Gastrocnemius medialis (tissue), 4 donors: ENCODE data around the gene GALNT9. TPM values are rescaled to one million over a fixed set of nuclear protein-coding genes. Genes with fewer than 3 reads are reported as not detected.
"Not testable (repeated sequence)": the region's sequence is repeated elsewhere in the genome, so short reads cannot be mapped to it uniquely, and the experiment has no call there.

ENCODE experiments used
- ATAC-seq, 2 donors: fragments of 150-250 bp; one replicate each; pipeline ENCODE4 v1.9.1; 2016
- DNase-seq, 2 donors: peaks; one replicate each; pipeline ENCODE4 v3.0.0-alpha.2; 2019
- H3K27ac ChIP-seq, 4 donors: fragments of 200-600 bp; sonication (generic); 1 replicate in 1 of 4; 2 replicates in 3 of 4; pipeline ENCODE4 v1.5.1; 2016 to 2018; ENCODE audit warnings: mild to moderate bottlenecking in 2 of 4, moderate library complexity in 1 of 4
- H3K27me3 ChIP-seq, 3 donors: fragments of 200-600 bp; sonication (generic) in 2 of 3; 1 replicate in 1 of 3; 2 replicates in 2 of 3; pipeline versions ENCODE4 v1.5.1 to v1.6.0; 2016 to 2019; ENCODE audit warnings: mild to moderate bottlenecking in 1 of 3, moderate library complexity in 1 of 3
- H3K36me3 ChIP-seq, 2 donors: fragments of 200-600 bp; sonication (generic) in 1 of 2; one replicate each; pipeline ENCODE4 v1.5.1; 2017 to 2018
- H3K4me1 ChIP-seq, 2 donors: fragments of 200-600 bp; sonication (generic) in 1 of 2; one replicate each; pipeline ENCODE4 v1.5.1; 2016 to 2017; ENCODE audit warnings: mild to moderate bottlenecking in 2 of 2
- H3K4me3 ChIP-seq, 4 donors: fragments of 200-600 bp; sonication (generic) in 3 of 4; 1 replicate in 1 of 4; 2 replicates in 3 of 4; pipeline ENCODE4 v1.5.1; 2016 to 2019; ENCODE audit warnings: mild to moderate bottlenecking in 2 of 4
- H3K9me3 ChIP-seq, 3 donors: fragments of 200-600 bp; sonication (generic) in 2 of 3; 1 replicate in 1 of 3; 2 replicates in 2 of 3; pipeline ENCODE4 v1.5.1; 2016 to 2019
- POLR2A ChIP-seq, 2 donors: fragments of 450-650 bp; IDR thresholded peaks; one replicate each; pipeline ENCODE4 v1.6.1; 2017; ENCODE audit warnings: antibody characterized with exemption in 2 of 2, mild to moderate bottlenecking in 2 of 2, moderate library complexity in 2 of 2
- in situ Hi-C, 4 donors: fragments of 200-750 bp; cut with MboI; loops; one replicate each; pipeline versions ENCODE4 v1.15.0 to v1.8.0; 2017; ENCODE audit warnings: low sequenced_read_pairs in 4 of 4
- intact Hi-C: fragments of 100-400 bp; cut with DNase I; formaldehyde crosslinking; loops from one replicate; pipeline ENCODE4 v1.15.1; 2023; ENCODE audit warnings: low total_unique reads
- total RNA-seq, 4 donors: library from RNA; depleted of rRNA; stranded (reverse); fragments of >200 nt; gene quantifications; one replicate each; pipeline versions ENCODE4 v1.1.0 to v1.2.3, GENCODE V29; 2016
- TF ChIP-seq, protein P1 (sequence below), 5 experiments: fragments of 450-650 bp in 3 of 5; fragments of 200-600 bp in 2 of 5; sonication (generic) in 2 of 5; IDR thresholded peaks in 4 of 5; conservative IDR thresholded peaks in 1 of 5; 1 replicate in 4 of 5; 2 replicates in 1 of 5; pipeline ENCODE4 v1.5.1; 2016 to 2019; ENCODE audit warnings: antibody characterized with exemption in 5 of 5, mild to moderate bottlenecking in 3 of 5, moderate library complexity in 3 of 5

Gene GALNT9
- total RNA-seq, 4 donors from 2014 or later: not detected

DNA sequence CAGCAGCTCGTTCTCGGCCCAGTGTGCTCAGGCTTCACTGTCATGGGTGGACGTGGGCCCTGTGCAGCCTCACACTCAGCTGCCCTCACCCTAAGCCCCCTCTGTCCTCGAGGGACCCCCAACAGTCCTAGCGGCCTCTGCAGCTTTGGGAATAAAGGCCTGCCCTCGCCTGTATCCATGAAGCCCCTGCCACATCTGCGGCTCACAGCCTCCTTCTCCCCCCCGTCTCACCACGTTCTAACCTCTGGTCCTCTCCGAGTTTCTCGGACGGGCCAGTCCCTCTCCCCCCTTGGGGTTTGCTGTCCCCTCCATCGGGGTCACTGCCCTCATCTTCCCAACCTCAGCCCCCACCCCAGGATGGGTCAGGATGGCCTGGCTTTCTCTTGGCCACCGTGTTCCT lies 30.2 kb upstream of the GALNT9 start:
- intact Hi-C loops: no loop called here
- ATAC-seq (no peak), DNase-seq (no peak)
- H3K27ac ChIP-seq: no peak overlapping the region
- no peaks in the 10 kb centered on the region for H3K9me3 ChIP-seq
- H3K4me1 ChIP-seq: no peaks in the 10 kb centered on the region
- TF ChIP-seq POLR2A (IDR thresholded peaks at IDR 0.05): no peak
- TF ChIP-seq, protein P1, sequence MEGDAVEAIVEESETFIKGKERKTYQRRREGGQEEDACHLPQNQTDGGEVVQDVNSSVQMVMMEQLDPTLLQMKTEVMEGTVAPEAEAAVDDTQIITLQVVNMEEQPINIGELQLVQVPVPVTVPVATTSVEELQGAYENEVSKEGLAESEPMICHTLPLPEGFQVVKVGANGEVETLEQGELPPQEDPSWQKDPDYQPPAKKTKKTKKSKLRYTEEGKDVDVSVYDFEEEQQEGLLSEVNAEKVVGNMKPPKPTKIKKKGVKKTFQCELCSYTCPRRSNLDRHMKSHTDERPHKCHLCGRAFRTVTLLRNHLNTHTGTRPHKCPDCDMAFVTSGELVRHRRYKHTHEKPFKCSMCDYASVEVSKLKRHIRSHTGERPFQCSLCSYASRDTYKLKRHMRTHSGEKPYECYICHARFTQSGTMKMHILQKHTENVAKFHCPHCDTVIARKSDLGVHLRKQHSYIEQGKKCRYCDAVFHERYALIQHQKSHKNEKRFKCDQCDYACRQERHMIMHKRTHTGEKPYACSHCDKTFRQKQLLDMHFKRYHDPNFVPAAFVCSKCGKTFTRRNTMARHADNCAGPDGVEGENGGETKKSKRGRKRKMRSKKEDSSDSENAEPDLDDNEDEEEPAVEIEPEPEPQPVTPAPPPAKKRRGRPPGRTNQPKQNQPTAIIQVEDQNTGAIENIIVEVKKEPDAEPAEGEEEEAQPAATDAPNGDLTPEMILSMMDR (IDR thresholded peaks at IDR 0.05 in 4 of 5, conservative IDR thresholded peaks at IDR 0.05 in 1 of 5): no peak
- H3K4me3 ChIP-seq: no peak overlapping the region
- no peaks in the 10 kb centered on the region for H3K36me3 ChIP-seq
- peaks cover 6 to 24% (median 22%) of the 10 kb centered on the region in 3 donors for H3K27me3 ChIP-seq
- in situ Hi-C loops: no loop called here

DNA sequence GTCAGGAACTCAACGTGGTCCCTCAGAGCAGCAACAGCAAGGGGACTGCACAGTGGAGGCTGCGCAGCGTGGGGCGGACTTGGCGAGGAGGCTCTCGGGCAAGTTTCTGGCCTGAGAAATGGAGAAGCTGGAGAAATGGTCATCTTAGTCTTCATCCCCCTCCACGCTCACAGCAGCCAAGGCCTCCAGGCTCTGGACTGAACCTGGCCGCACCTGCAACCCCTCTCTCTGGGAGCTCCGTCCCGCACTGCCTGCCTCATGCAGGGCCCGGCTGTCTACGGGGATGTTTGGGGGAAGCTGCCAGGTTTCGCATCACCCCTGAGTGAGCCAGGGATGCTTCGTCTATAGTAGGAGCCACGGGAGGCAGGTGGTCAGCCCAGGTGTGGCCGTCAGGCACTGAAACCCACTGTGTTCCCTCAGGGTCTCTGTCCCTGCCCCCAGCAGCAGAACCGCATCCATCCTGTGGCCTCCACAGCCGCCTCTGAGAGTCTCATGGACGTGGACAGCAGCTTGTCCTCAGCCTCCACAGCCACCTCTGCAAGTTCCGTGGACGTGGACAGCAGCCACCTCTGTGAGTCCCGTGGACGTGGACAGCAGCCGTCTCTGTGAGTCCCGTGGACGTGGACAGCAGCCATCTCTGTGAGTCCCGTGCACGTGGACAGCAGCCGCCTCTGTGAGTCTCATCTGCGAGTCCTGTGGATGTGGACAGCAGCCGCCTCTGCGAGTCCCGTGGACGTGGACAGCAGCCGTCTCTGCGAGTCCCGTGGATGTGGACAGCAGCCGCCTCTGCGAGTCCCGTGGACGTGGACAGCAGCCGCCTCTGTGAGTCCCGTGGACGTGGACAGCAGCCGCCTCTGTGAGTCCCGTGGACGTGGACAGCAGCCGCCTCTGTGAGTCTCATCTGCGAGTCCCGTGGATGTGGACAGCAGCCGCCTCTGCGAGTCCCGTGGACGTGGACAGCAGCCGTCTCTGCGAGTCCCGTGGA lies 29.1 kb upstream of the GALNT9 start:
- H3K27ac ChIP-seq: not testable (repeated sequence)
- H3K27me3 ChIP-seq: peaks cover 9 to 34% (median 27%) of the 10 kb centered on the region in 3 donors

DNA sequence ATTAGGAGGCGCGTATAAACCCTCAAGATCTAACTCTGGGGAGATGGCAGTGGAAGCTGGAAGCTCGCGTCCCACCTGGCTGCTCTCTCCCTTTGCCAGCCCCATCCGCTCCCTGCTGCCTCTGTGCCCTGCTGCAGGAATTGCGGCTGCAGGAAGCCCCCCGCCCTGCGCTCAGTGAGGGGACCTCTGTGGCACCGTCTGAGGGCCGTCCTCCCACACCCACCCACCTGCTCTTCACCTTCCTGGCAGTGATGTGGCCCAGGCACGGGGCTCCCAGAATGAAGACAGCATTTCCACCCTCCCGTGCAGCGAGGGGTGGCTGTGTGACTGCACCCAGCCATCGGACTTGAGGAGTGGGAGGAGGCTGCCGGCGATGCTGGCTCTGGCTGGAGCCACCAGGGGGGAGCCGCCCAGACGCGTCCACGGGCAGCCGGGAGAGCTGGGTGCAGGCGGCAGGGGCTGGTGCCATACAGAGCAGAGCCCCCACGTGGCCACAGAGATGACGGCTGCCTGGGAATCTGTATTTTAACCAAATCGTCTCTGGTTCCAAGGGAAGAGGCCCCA lies 28.3 kb upstream of the GALNT9 start:
- in situ Hi-C loops (no loop called here), intact Hi-C loops (no loop called here)
- H3K9me3 ChIP-seq: no peaks in the 10 kb centered on the region
- H3K36me3 ChIP-seq: no peaks in the 10 kb centered on the region
- H3K4me1 ChIP-seq: no peaks in the 10 kb centered on the region
- DNase-seq (no peak), ATAC-seq (no peak)
- H3K27me3 ChIP-seq: peaks cover 10 to 36% (median 30%) of the 10 kb centered on the region in 3 donors
- H3K27ac ChIP-seq: no peak overlapping the region
- no peak overlapping the region for H3K4me3 ChIP-seq
- no peak for TF ChIP-seq POLR2A (IDR thresholded peaks at IDR 0.05)
- TF ChIP-seq, protein P1 (IDR thresholded peaks at IDR 0.05 in 4 of 5, conservative IDR thresholded peaks at IDR 0.05 in 1 of 5): no peak

More for the DNA sequence above, 29.1 kb upstream of the GALNT9 start:
- DNase-seq, H3K9me3 ChIP-seq, H3K4me3 ChIP-seq, intact Hi-C loops, ATAC-seq, in situ Hi-C loops, H3K4me1 ChIP-seq, H3K36me3 ChIP-seq: not testable (repeated sequence)

DNA sequence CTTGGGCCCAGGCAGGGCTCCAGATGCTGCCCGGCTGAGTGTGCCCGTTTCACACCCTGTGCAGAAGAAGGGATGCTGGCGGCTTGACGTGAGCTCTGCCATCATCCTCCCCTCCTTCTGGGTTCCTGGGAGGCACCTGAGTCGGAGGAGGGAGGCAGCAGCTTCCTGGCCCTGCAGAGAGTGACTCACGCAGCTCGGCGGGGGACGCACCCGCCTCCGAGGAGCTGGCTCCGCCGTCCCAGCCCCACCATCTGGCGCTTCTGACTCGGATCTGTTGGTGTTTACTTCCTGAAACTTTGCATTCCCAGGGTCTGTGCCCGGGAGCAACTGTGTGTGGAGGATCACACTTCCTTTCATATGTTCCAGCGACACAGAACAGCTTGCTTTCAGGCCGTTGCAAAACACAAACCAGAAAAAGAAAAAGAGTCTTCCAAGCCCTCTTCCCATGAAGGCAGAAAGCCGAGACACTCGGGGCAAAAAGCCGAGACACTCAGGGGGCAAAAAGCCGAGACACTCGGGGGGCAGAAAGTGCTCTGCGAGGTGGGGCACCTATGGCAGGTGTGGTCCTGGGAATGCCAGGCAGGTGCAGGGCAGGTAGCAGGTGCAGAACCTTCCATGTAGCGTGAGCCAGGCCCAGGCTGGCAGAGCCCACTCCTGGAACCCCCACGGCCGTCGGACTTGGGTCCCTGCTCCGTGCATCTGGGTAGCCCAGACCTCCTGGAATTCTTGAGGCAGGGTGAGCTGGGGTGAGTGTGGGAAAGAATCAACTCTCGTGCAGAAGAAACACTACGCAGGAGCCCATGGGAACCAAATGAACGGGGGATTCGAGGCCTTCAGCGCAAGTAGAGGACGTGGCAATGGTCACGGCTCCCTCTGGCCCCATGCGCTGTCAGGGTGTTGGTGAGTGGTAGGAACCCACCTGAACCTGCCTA lies 27.6 kb upstream of the GALNT9 start:
- no peak for ATAC-seq
- Histone ChIP-seq H3K9me3 (no peaks in the 10 kb centered on the region), H3K27me3 (peaks cover 11 to 37% (median 36%) of the 10 kb centered on the region in 3 donors), H3K4me1 (no peaks in the 10 kb centered on the region), H3K27ac (no peak overlapping the region), H3K4me3 (no peak overlapping the region), H3K36me3 (no peaks in the 10 kb centered on the region)
- intact Hi-C loops (no loop called here), in situ Hi-C loops (no loop called here)
- no peak for DNase-seq
- TF ChIP-seq, protein P1 (IDR thresholded peaks at IDR 0.05 in 4 of 5, conservative IDR thresholded peaks at IDR 0.05 in 1 of 5): no peak
- TF ChIP-seq POLR2A (IDR thresholded peaks at IDR 0.05): no peak
